RWPE1 (cell line): Measurements from ENCODE around the gene PRKD1.

Experiments used
- CTCF ChIA-PET: fragments of 350-600 bp; sonication (Branson Sonifier 250); formaldehyde crosslinking; extraction: SDS; loops from one replicate; lab custom pipeline; 2021; lab: Yijun Ruan, JAX
- POLR2A ChIA-PET: fragments of 400-600 bp; formaldehyde crosslinking; extraction: SDS; loops from one replicate; lab custom pipeline; 2020; ENCODE audit warnings: antibody characterized with exemption; ENCODE audit not compliant: low non-redundant PET; lab: Yijun Ruan, JAX
- DNase-seq: peaks from one replicate; pipeline ENCODE4 v3.0.0; 2012; ENCODE audit warnings: low spot score
- H3K27ac ChIP-seq: fragments of 450-650 bp; 2 replicates; pipeline ENCODE4 v1.5.1; 2017
- CTCF ChIP-seq: fragments of 450-650 bp; conservative IDR thresholded peaks from 2 replicates; pipeline ENCODE4 v1.5.1; 2017; ENCODE audit warnings: low read depth, mild to moderate bottlenecking

The PRKD1 gene

GRCh38 chr14:29802211-29802610 lies 125.4 kb downstream of the PRKD1 start:
- no peak for DNase-seq
- ChIA-PET CTCF (no interaction called here), POLR2A (no interaction called here)
- TF ChIP-seq CTCF: no peak
- no peak overlapping the region for H3K27ac ChIP-seq

- H3K27ac ChIP-seq: no peak overlapping the region
- ChIA-PET POLR2A (no interaction called here), CTCF (no interaction called here)
- no peak for TF ChIP-seq CTCF
- DNase-seq: no peak
Measured at GRCh38 chr14:29800961-29801360, 126.7 kb downstream of the PRKD1 start.

- CTCF ChIA-PET: no interaction called here
- POLR2A ChIA-PET: no interaction called here
- no peak for TF ChIP-seq CTCF
- H3K27ac ChIP-seq: no peak overlapping the region
- DNase-seq: no peak
Measured at GRCh38 chr14:29799464-29800095, 128.1 kb downstream of the PRKD1 start.

- CTCF ChIA-PET: no interaction called here
- DNase-seq: no peak
- H3K27ac ChIP-seq: no peak overlapping the region
- POLR2A ChIA-PET: no interaction called here
- no peak for TF ChIP-seq CTCF
Measured at GRCh38 chr14:29798811-29799210, 128.8 kb downstream of the PRKD1 start.

- POLR2A ChIA-PET: no interaction called here
- H3K27ac ChIP-seq: no peak overlapping the region
- CTCF ChIA-PET: no interaction called here
Measured at GRCh38 chr14:29798108-29798663, 129.5 kb downstream of the PRKD1 start.

GRCh38 chr14:29796853-29797252 lies 130.8 kb downstream of the PRKD1 start:
- ChIA-PET CTCF (no interaction called here), POLR2A (no interaction called here)
- no peak for TF ChIP-seq CTCF
- no peak for DNase-seq
- H3K27ac ChIP-seq: no peak overlapping the region

More at GRCh38 chr14:29798108-29798663, 129.5 kb downstream of the PRKD1 start:
- TF ChIP-seq CTCF: no peak
- no peak for DNase-seq
